GM10248 (cell line): Measurements from ENCODE around the gene GPR68.
"Not testable (repeated sequence)": the region's sequence is repeated elsewhere in the genome, so short reads cannot be mapped to it uniquely, and the experiment has no call there.

Experiments
- CTCF ChIA-PET: fragments of 300-600 bp; sonication (Branson Sonifier 250); formaldehyde crosslinking; extraction: SDS; loops from one replicate; lab custom pipeline; 2021; ENCODE audit warnings: antibody characterized with exemption; lab: Yijun Ruan, JAX
- POLR2A ChIA-PET: fragments of 350-650 bp; sonication (Branson Sonifier 250); formaldehyde crosslinking; extraction: SDS; loops from one replicate; lab custom pipeline; 2020; ENCODE audit warnings: antibody characterized with exemption; lab: Yijun Ruan, JAX
- DNase-seq: peaks from one replicate; pipeline ENCODE4 v3.0.0; 2012; ENCODE audit errors: extremely low spot score
- TF ChIP-seq, protein P1 (sequence below): IDR thresholded peaks from 2 replicates; pipeline ENCODE4 v1.5.1; 2012; ENCODE audit warnings: mild to moderate bottlenecking, low read depth; ENCODE audit errors: extremely low read depth, missing control alignments, control extremely low read depth

GPR68 gene

DNA sequence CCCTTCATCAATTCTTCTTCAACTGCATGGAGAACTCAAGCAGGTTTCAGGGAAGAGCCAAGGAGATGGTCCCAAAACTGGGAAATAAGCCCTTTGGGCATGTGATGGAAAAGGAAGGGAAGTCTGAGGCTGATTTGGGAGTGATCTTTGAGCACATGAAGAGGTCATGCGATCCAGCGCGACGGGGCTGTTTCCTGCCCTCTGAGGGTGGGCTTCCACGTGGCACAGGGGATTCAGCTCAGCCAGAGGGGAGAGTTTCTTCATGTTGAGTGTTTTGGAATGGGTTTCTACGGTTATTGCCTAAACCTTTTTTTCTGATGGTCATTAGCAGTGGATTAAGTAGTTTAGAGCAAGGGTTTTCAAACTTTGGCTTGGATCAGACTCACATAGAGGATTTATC lies 30.2 kb downstream of the GPR68 start:
- TF ChIP-seq, protein P1, sequence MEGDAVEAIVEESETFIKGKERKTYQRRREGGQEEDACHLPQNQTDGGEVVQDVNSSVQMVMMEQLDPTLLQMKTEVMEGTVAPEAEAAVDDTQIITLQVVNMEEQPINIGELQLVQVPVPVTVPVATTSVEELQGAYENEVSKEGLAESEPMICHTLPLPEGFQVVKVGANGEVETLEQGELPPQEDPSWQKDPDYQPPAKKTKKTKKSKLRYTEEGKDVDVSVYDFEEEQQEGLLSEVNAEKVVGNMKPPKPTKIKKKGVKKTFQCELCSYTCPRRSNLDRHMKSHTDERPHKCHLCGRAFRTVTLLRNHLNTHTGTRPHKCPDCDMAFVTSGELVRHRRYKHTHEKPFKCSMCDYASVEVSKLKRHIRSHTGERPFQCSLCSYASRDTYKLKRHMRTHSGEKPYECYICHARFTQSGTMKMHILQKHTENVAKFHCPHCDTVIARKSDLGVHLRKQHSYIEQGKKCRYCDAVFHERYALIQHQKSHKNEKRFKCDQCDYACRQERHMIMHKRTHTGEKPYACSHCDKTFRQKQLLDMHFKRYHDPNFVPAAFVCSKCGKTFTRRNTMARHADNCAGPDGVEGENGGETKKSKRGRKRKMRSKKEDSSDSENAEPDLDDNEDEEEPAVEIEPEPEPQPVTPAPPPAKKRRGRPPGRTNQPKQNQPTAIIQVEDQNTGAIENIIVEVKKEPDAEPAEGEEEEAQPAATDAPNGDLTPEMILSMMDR: no peak
- no peak for DNase-seq
- ChIA-PET POLR2A (no interaction called here), CTCF (no interaction called here)

DNA sequence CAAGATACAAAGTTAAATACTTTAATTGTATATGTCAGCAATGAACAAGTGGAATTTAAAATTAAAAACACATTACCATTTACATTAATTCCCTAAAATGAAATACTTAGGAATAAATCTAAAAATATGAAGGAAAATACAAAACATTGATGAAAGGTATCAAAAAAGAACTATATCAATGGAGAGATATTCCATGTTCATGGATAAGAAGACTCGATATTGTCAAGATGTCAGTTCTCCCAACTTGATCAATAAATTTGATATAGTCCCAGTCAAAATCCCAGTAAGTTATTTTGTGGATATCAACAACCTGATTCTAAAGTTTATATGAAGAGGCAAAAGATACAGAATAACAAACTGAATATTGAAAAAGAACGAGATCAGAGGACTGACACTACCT lies 33.5 kb downstream of the GPR68 start:
- ChIA-PET POLR2A (no interaction called here), CTCF (interaction anchor here (1.2 to 1.5 kb wide), 3 partner anchors 8 to 38 kb away, joined by 3 to 9 read pairs (median 4); no protein-coding TSS in a partner anchor)
- TF ChIP-seq, protein P1: no peak
- DNase-seq: no peak

DNA sequence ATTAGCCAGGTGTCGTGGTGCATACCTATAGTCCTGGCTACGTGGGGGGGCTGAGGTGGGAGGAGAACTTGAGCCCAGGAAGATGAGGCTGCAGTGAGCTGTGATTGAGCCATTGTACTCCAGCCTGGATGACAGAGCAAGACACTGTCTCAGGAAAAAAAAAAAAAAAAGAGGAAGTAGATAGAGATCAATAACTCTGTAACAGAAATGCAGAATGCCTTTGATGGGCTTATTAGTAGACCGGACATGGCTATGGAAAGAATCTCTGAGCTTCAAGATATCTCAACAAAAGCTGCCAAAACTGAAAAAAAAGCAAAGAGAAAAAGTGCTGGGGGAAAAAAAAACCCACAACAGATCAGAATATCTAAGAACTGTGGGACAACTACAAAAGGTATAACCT lies 37.5 kb downstream of the GPR68 start:
- ChIA-PET POLR2A (no interaction called here), CTCF (interaction anchor here (0.8 to 1.1 kb wide), 2 partner anchors 13 to 29 kb away, joined by 3 read pairs; no protein-coding TSS in a partner anchor)
- TF ChIP-seq, protein P1: no peak
- DNase-seq: no peak

DNA sequence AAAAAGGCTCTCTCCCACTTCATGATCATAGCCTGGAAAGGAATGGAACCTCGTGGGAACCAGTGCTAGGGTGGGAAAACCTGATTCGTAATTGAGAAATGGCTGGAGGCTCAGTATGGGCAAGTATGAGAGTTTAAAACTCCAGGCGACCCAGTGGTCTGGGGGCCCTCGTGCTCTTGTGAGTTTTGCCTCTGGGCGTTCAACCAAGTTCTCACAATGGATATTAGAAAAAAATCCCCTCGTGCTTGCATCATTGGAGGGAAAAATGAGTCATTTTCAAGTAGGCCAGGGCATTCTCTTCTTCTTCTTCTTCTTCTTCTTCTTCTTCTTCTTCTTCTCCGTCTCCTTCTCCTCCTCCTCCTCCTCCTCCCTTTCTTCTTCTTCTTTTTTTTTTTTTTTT lies 39.0 kb downstream of the GPR68 start:
- TF ChIP-seq, protein P1: no peak
- ChIA-PET CTCF (interaction anchor here (1.2 to 2.2 kb wide), 3 partner anchors 12 to 219 kb away, joined by 3 to 7 read pairs (median 4); no protein-coding TSS in a partner anchor), POLR2A (no interaction called here)
- DNase-seq: no peak

DNA sequence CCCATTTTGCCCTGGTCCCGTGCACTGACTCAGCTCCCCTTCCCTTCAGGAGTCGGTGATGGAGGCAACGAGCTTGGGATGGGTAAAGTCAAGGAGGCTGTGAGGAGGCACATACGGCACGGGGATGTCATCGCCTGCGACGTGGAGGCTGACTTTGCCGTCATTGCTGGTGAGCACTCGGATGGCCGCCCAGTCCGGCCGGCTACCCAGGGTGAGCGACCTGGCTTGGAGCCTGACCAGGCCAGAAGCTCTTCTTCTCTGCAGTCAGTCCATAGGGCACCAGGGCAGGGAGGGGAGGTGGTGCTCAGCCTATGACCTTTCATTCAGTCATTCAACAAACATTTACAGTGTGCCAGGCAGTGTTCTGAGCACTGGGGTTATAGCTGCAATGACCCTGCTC lies 39.8 kb downstream of the GPR68 start:
- TF ChIP-seq, protein P1: no peak
- ChIA-PET POLR2A (no interaction called here), CTCF (interaction anchor here (1.2 to 2.2 kb wide), 3 partner anchors 11 to 220 kb away, joined by 3 to 7 read pairs (median 4); no protein-coding TSS in a partner anchor)
- no peak for DNase-seq

DNA sequence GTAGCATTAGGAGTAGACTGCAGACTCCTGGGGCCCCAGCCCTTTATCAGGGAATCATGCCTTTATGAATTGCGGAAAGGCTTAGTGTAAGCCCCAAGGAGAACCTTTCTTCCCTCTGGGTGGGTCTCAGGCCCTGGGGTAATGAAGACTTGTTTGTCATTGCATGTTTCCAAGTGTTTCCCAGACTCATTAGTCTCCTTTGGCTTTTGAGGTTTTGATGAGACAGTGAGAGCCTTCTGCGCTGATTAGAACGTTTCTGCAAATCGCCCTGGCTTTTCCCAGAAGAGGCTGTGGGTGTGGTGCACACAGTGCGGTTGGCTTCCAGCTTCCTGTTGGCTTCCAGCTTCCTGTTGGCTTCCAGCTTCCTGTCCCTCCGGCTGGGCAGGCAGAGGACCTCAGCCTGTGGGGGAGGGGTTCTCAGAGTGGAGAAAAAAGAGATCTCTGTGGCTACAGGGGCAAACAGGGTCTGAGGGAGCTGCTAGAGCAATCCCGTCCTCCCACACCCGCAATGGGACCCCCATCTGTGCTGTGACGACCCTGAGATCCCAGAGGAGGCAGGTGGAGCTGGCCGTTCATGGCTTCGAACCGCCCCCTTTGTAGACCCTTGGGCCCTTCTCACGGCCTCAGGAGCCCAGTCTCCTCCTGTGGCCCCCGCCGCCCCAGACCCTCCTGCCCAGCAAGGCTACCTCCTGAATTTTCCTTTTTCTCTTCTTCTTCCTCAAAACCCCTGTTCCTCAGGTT lies 42.1 kb downstream of the GPR68 start:
- ChIA-PET POLR2A (interaction anchor here (0.6 kb wide), 1 partner anchor 893 kb away, joined by 5 read pairs; no protein-coding TSS in a partner anchor), CTCF (interaction anchor here (1.2 to 2.0 kb wide), 3 partner anchors 14 to 25 kb away, joined by 3 to 5 read pairs (median 3); no protein-coding TSS in a partner anchor)
- DNase-seq: no peak
- TF ChIP-seq, protein P1: no peak

DNA sequence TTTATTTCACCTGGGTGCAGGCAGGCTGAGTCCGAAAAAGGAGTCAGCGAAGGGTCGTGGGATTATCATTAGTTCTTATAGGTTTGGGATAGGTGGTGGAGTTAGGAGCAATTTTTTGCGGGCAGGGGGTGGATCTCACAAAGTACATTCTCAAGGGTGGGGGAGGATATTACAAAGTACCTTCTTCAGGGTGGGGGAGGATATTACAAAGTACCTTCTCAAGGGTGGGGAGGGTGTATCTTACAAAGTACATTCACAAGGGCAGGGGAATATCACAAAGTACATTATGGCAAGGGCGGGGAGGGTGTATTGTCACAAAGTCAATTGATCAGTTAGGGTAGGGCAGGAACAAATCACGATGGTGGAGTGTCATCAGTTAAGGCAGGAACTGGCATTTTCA lies 43.7 kb downstream of the GPR68 start:
- POLR2A ChIA-PET, DNase-seq: not testable (repeated sequence)
- CTCF ChIA-PET: interaction anchor here (1.0 to 1.2 kb wide), 2 partner anchors 16 to 298 kb away, joined by 3 read pairs; no protein-coding TSS in a partner anchor
